WERI-Rb-1 (cell line): ENCODE data around the gene TMEM240.
"Not testable (repeated sequence)": the region's sequence is repeated elsewhere in the genome, so short reads cannot be mapped to it uniquely, and the experiment has no call there.

ENCODE experiments used
- DNase-seq: peaks from one replicate; pipeline ENCODE4 v3.0.0-alpha.2; 2020
- H3K27ac ChIP-seq: fragments of 250-450 bp; sonication (Bioruptor Pico); 2 replicates; pipeline ENCODE4 v1.5.1; 2020; ENCODE audit warnings: mild to moderate bottlenecking, moderate library complexity
- H3K27me3 ChIP-seq: fragments of 250-450 bp; sonication (Bioruptor Pico); 2 replicates; pipeline ENCODE4 v1.5.1; 2021; ENCODE audit warnings: mild to moderate bottlenecking, low read depth, moderate library complexity; ENCODE audit not compliant: insufficient read depth, severe bottlenecking
- H3K36me3 ChIP-seq: fragments of 250-450 bp; sonication (Bioruptor Pico); 2 replicates; pipeline ENCODE4 v1.5.1; 2020; ENCODE audit warnings: mild to moderate bottlenecking, moderate library complexity
- H3K4me3 ChIP-seq: 2 replicates; pipeline ENCODE4 v1.5.1; 2011; ENCODE audit warnings: low read depth, mild to moderate bottlenecking, control low read depth, low read length
- H3K9me3 ChIP-seq: fragments of 250-450 bp; sonication (Bioruptor Pico); 2 replicates; pipeline ENCODE4 v1.5.1; 2021; ENCODE audit warnings: mild to moderate bottlenecking, moderate library complexity; ENCODE audit not compliant: severe bottlenecking
- CTCF ChIP-seq: IDR thresholded peaks from 2 replicates; pipeline ENCODE4 v1.5.1; 2011; ENCODE audit warnings: low read depth, mild to moderate bottlenecking, control low read depth, inconsistent platforms, low read length

TMEM240 gene

DNA sequence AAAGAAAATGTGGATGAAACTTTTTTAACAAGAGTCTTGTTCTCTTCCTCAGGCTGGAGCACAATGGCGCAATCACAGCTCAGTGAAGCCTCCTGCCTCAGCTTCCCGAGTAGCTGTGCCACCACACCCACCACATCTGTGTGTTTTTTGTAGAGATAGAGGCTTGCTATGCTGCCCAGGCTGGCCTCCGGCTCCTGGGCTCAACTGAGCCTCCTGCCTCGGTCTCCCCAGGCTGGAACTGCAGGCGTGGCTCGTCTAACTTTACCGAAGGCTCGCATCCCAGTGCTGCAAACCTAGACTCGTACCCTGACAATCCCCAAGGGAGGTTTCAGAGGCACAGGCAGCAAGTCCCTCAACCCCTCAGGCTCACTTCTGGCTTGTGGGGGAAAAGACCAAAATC is 19.8 kb upstream of the TMEM240 start:
- Histone ChIP-seq H3K36me3 (peaks cover 62% of the 10 kb centered on the region), H3K4me3 (no peak overlapping the region), H3K9me3 (no peaks in the 10 kb centered on the region), H3K27ac (no peak overlapping the region), H3K27me3 (no peaks in the 10 kb centered on the region)
- TF ChIP-seq CTCF, result no peak
- DNase-seq, result no peak

DNA sequence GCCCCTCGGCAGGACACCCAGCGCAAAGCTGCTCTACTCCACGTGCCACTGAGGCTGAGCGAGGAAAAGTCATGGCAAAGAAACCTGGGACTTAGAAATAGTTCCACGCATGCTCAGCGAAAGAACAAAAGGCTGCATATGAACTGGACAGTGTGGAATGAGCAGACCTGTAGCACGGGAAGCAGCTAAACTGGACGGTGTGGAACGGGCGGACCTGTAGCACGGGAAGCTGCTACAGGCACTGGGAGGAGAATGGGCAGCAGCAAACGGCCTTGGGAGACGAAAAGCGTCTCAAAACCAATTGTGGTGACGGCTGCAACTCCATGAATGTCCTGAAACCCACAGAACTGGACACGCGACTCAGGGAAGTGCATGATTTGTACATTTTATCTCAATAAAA is 18.6 kb upstream of the TMEM240 start:
- Histone ChIP-seq H3K27ac (no peak overlapping the region), H3K36me3 (peaks cover 52% of the 10 kb centered on the region)
- TF ChIP-seq CTCF, result no peak

DNA sequence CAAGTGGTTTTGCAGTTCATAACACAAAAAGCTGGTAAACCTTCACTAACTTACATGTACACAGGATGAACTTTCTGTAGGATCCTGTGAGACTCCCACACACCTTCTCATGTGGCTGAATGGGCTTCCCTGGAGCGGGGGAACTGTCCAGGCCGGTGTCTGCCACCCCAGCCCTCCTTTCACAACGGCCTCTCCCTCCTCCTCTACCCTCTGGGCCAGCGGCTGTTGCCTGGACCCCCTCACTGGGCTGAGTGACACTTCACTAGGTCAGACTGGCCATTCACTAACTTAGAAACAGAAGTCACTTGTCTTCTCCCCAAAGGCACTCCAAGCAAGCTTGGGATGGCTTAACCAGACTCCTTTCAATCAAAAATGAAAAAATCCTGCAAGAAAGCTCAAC is 18.2 kb upstream of the TMEM240 start:
- H3K4me3 ChIP-seq, result no peak overlapping the region
- no peaks in the 10 kb centered on the region for H3K27me3 ChIP-seq
- TF ChIP-seq CTCF, result no peak
- peaks cover 47% of the 10 kb centered on the region for H3K36me3 ChIP-seq
- DNase-seq, result no peak
- H3K27ac ChIP-seq, result no peak overlapping the region
- no peaks in the 10 kb centered on the region for H3K9me3 ChIP-seq

More for the DNA sequence above, 18.6 kb upstream of the TMEM240 start:
- no peaks in the 10 kb centered on the region for H3K9me3 ChIP-seq
- no peak overlapping the region for H3K4me3 ChIP-seq
- DNase-seq, result no peak
- H3K27me3 ChIP-seq, result no peaks in the 10 kb centered on the region

DNA sequence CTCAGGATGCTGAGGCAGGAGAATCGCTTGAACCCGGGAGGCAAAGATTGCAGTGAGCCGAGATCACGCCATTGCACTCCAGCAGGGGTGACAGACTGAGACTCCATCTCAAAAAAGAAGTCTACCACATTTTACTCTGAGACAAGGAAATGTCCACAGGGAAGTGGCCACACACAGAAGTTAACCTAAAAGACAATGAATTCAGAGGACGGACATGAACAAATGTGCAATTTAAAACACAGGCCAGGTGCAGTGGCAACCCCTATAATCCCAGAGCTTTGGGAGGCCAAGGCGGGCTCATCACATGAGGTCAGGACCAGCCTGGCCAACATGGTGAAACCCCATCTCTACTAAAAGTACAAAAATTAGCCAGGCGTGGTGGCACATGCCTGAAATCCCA is 17.3 kb upstream of the TMEM240 start:
- H3K9me3 ChIP-seq, DNase-seq, H3K4me3 ChIP-seq, H3K27ac ChIP-seq, H3K27me3 ChIP-seq: not testable (repeated sequence)
- H3K36me3 ChIP-seq, result peaks cover 38% of the 10 kb centered on the region

DNA sequence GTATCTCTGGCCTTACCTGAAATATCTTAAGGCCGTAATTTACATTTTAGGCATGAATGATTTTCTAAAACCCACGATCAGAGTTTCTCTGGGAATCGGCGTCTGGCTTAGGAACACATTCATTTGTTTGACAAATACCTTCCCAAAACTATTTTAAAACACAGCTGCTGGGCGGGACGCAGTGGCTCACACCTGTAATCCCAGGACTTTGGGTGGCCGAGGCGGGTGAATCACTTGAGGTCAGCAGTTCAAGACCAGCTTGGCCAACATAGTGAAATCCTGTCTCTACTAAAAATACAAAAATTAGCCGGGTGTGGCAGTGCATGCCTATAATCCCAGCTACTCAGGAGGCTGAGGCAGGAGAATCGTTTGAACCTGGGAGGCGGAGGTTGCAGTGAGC is 16.5 kb upstream of the TMEM240 start:
- DNase-seq, H3K27ac ChIP-seq, H3K9me3 ChIP-seq, H3K4me3 ChIP-seq, H3K27me3 ChIP-seq: not testable (repeated sequence)
- H3K36me3 ChIP-seq, result peaks cover 32% of the 10 kb centered on the region

- Histone ChIP-seq H3K27me3 (no peaks in the 10 kb centered on the region), H3K36me3 (peaks cover 27% of the 10 kb centered on the region), H3K9me3 (no peaks in the 10 kb centered on the region), H3K27ac (no peak overlapping the region), H3K4me3 (no peak overlapping the region)
- TF ChIP-seq CTCF, result no peak
- no peak for DNase-seq
These were observed 16.1 kb upstream of the TMEM240 start for GRCh38 chr1:1556505-1556904.

- H3K27me3 ChIP-seq, result no peaks in the 10 kb centered on the region
- H3K27ac ChIP-seq, result no peak overlapping the region
- DNase-seq, result no peak
- TF ChIP-seq CTCF, result no peak
- no peaks in the 10 kb centered on the region for H3K9me3 ChIP-seq
- no peak overlapping the region for H3K4me3 ChIP-seq
- H3K36me3 ChIP-seq, result peaks cover 17% of the 10 kb centered on the region
These were observed 14.8 kb upstream of the TMEM240 start for GRCh38 chr1:1554926-1555915.
